ENCODE data around the gene C11orf21. TPM values are rescaled to one million over a fixed set of nuclear protein-coding genes. Genes with fewer than 3 reads are reported as not detected.

C11orf21 gene
- total RNA-seq, 1 donor from 2014 or later = 8.1 TPM

DNA sequence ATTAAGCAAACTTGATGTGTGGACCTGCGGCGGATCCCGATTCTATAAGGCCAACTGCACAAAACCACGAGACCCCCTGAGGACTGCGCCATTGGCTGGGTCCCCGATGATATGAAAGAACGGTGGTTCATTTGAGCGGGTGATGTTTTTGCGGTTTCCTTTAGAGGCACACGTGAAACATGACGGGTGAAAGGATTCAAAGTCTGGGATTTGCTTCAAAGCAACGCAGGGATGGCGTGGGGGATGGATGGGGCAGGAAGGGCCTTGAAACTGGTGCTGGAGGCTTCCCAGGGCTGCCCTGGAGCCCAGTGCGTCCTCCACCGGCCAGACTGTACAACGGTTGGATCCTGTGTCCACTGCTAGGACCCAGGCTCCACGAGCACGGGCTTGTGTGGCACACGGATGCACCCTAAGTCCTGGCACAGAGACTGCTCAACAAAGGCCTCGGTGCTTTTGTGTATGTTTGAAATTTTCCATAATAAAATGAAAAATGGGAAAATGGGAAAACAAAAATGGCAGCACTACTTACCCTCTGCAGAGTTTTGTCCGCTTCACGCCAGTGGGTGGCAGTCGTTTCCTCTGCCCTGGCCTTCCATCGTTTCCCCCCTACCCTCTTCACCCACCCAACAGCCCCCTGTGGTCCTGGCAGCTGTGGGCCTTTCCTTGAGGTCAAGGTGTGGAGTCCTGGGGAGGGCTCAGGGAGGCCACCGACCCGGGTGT is 35.0 kb downstream of the C11orf21 start:
- DNase-seq (ENCODE audit: extremely low spot score in 2 of 2) = peak in 1 of 2 donors; percentile 93
- H3K9me3 ChIP-seq = no peaks in the 10 kb centered on the region
- peaks cover 7% of the 10 kb centered on the region for H3K27me3 ChIP-seq
- no peak overlapping the region for H3K27ac ChIP-seq
- no peaks in the 10 kb centered on the region for H3K36me3 ChIP-seq
- no peak overlapping the region for H3K4me3 ChIP-seq
- H3K4me1 ChIP-seq = peaks cover 22% of the 10 kb centered on the region
- intact Hi-C loops (cut with DNase I) = no loop called here
- TF ChIP-seq CTCF (IDR thresholded peaks at IDR 0.05) = no peak
- TF ChIP-seq POLR2A (IDR thresholded peaks at IDR 0.05) = no peak
- no peak for TF ChIP-seq POLR2AphosphoS5 (IDR thresholded peaks at IDR 0.05; ENCODE audit: insufficient read depth in 1 of 2, low read depth in 1 of 2)

DNA sequence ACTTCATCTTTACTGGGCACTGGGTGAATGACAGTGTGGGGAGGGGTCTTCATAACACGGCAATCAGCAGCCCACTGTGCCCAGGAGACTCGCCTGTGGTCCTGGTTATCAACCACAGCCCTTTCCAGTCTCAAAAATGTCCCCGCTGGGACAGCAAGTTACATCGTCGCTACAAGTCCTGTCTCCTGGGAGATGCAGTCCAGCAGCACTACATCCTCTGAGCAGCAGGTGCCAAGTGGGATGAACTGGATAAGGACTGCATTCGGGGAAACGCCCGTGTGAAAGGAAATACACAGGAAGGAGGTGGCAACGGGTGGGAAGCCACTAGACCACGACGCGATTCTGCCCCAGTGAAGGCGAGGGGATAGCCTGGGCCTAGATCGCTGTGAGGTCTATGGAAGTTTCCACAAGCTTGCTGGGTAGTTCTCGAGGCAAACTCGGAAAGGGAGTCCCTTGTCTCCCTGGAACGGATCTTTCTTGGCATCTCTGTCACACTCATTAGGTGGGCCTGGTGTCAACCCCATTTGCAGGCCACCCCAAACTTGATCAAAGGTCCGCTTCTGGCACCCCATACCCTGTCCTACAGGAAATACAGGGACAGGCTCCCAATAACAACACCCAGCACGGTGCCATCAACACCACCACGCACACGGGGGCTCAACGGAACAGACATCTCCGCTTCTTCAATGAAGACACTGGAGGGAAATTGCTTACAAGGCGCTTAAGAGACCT is 35.7 kb downstream of the C11orf21 start:
- intact Hi-C loops (cut with DNase I) = no loop called here
- no peak overlapping the region for H3K27ac ChIP-seq
- peak; percentile 77 to 83 for DNase-seq (ENCODE audit: extremely low spot score in 2 of 2)

GRCh38 chr11:2265396-2265795 is 36.3 kb downstream of the C11orf21 start:
- intact Hi-C loops (cut with DNase I) = no loop called here
- DNase-seq (ENCODE audit: extremely low spot score in 2 of 2) = no peak
- Histone ChIP-seq H3K4me3 (no peak overlapping the region), H3K36me3 (no peaks in the 10 kb centered on the region), H3K9me3 (no peaks in the 10 kb centered on the region), H3K4me1 (peaks cover 12% of the 10 kb centered on the region), H3K27me3 (peaks cover under 1% of the 10 kb centered on the region), H3K27ac (no peak overlapping the region)
- TF ChIP-seq POLR2AphosphoS5 (IDR thresholded peaks at IDR 0.05; ENCODE audit: insufficient read depth in 1 of 2, low read depth in 1 of 2) (no peak), CTCF (IDR thresholded peaks at IDR 0.05) (no peak), POLR2A (IDR thresholded peaks at IDR 0.05) (no peak)

More for the DNA sequence above, 35.7 kb downstream of the C11orf21 start:
- TF ChIP-seq CTCF (IDR thresholded peaks at IDR 0.05) = no peak
- no peak for TF ChIP-seq POLR2A (IDR thresholded peaks at IDR 0.05)
- no peak for TF ChIP-seq POLR2AphosphoS5 (IDR thresholded peaks at IDR 0.05; ENCODE audit: insufficient read depth in 1 of 2, low read depth in 1 of 2)
- Histone ChIP-seq H3K36me3 (no peaks in the 10 kb centered on the region), H3K9me3 (no peaks in the 10 kb centered on the region), H3K27me3 (peaks cover 7% of the 10 kb centered on the region), H3K4me3 (no peak overlapping the region), H3K4me1 (peaks cover 18% of the 10 kb centered on the region)

- Histone ChIP-seq H3K4me3 (no peak overlapping the region), H3K4me1 (peaks cover 6% of the 10 kb centered on the region), H3K9me3 (no peaks in the 10 kb centered on the region), H3K27me3 (no peaks in the 10 kb centered on the region), H3K27ac (no peak overlapping the region), H3K36me3 (no peaks in the 10 kb centered on the region)
- DNase-seq (ENCODE audit: extremely low spot score in 2 of 2) = no peak
- intact Hi-C loops (cut with DNase I) = no loop called here
- TF ChIP-seq POLR2AphosphoS5 (IDR thresholded peaks at IDR 0.05; ENCODE audit: insufficient read depth in 1 of 2, low read depth in 1 of 2) (no peak), CTCF (IDR thresholded peaks at IDR 0.05) (no peak), POLR2A (IDR thresholded peaks at IDR 0.05) (no peak)
These were observed 37.2 kb downstream of the C11orf21 start for GRCh38 chr11:2264366-2265053.

All from vagina (tissue), 2 donors.